ENCODE data around the gene PGAM5. TPM values are rescaled to one million over a fixed set of nuclear protein-coding genes. Genes with fewer than 3 reads are reported as not detected.
A peak's percentile ranks its signal among the peaks of the same experiment; 100 is the strongest.

PGAM5 gene
- total RNA-seq, 1 experiment from 2014 or later, result 121 TPM

DNA sequence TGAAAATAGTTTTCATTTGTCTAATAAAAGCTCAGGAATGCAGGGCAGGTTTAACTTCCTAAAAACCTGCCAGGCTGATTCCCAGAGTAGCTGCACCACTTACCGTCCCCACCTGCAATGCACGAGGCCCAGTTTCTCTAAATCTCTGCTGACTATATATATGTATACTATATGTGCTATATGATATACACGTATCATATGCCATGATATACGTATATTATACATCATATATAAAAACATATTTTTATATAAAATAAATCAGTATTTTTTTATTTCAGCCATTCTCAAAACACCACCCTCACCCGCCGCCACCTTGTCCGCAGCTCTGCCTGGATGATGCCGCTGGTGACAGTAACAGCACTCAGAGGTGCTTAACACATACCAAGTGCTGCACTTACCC is 48.7 kb downstream of the PGAM5 start:
- CTCF ChIA-PET, result no interaction called here
- TF ChIP-seq, protein P1, sequence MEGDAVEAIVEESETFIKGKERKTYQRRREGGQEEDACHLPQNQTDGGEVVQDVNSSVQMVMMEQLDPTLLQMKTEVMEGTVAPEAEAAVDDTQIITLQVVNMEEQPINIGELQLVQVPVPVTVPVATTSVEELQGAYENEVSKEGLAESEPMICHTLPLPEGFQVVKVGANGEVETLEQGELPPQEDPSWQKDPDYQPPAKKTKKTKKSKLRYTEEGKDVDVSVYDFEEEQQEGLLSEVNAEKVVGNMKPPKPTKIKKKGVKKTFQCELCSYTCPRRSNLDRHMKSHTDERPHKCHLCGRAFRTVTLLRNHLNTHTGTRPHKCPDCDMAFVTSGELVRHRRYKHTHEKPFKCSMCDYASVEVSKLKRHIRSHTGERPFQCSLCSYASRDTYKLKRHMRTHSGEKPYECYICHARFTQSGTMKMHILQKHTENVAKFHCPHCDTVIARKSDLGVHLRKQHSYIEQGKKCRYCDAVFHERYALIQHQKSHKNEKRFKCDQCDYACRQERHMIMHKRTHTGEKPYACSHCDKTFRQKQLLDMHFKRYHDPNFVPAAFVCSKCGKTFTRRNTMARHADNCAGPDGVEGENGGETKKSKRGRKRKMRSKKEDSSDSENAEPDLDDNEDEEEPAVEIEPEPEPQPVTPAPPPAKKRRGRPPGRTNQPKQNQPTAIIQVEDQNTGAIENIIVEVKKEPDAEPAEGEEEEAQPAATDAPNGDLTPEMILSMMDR (conservative IDR thresholded peaks at IDR 0.05; ENCODE audit: low read depth, low read length), result no peak
- no peak for TF ChIP-seq EZH2 (IDR thresholded peaks at IDR 0.05; ENCODE audit: borderline replicate concordance, low read depth, low read length, poor library complexity, severe bottlenecking)
- H3K4me3 ChIP-seq (ENCODE audit: low read depth, low read length, poor library complexity, severe bottlenecking), result no peak overlapping the region
- H3K27ac ChIP-seq (ENCODE audit: low read depth, low read length, poor library complexity, severe bottlenecking), result no peak overlapping the region
- no peak for DNase-seq (ENCODE audit: low spot score)
- BruUV-seq (replicated peaks), result TSS peak; percentile 34
- H3K9me3 ChIP-seq (ENCODE audit: low read depth, low read length, poor library complexity, severe bottlenecking), result no peaks in the 10 kb centered on the region
- POLR2A ChIA-PET (ENCODE audit: low non-redundant PET), result no interaction called here
- intact Hi-C loops (cut with micrococcal nuclease; ENCODE audit: unreplicated experiment), result no loop called here
- H3K36me3 ChIP-seq (ENCODE audit: insufficient read depth, low read length, poor library complexity, severe bottlenecking), result peaks cover 23% of the 10 kb centered on the region
- H3K4me1 ChIP-seq (ENCODE audit: insufficient read depth, low read length, poor library complexity, severe bottlenecking), result peaks cover 7% of the 10 kb centered on the region
- no peaks in the 10 kb centered on the region for H3K27me3 ChIP-seq (replicated peaks; ENCODE audit: insufficient read depth, low read depth, low read length, poor library complexity)

DNA sequence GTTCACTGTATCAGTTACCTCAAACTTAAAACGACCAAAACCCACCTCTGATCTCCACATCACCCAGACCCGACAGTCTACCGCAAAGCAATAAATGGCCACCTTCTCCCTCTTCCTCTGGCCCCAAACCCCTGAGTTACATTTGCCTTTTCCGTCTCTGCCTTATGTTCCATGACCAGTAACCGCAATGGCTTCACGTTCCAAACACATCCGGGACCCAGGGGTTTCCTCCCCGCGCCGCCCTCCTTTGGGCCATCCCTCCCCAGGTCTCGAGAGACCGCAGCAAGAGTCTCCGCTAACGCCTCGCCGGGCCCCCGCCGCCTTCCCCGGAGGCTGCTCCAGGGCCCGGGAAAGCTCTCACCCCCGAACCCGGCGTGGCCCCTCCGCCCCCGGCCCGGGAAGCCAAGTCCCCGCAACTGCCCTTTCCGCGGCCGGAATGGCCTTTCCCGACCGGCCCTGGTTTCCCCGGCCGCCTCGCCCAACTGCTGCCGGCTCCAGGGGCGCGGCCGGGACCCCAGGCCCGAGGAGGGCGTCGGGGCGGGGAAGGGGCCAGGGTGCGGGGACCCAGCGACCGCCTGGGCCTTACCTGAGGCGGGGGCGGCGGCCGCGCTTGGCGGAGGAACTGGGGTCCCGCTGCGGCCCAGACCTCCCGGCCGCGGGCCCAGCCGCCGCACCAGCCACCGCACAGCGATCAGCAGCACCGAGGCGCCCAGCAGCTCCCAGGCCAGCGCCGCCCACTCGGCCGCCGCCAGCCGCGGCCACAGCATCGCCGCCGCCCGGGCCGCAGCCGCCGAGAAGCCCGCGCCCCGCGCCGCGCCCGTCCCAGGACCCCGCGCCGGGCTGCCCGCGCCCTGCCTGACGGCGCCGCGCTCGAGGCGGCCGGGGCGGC is 50.6 kb downstream of the PGAM5 start, which contains the start of gene ANKLE2:
Gene ANKLE2 (minus strand): TSS at position 801 of the 889 bp plus-strand sequence. CDS start 34 bp downstream, at position 767.
- peak; percentile 56 for DNase-seq (ENCODE audit: low spot score)
- H3K36me3 ChIP-seq (ENCODE audit: insufficient read depth, low read length, poor library complexity, severe bottlenecking), result peaks cover 14% of the 10 kb centered on the region
- H3K27me3 ChIP-seq (replicated peaks; ENCODE audit: insufficient read depth, low read depth, low read length, poor library complexity), result no peaks in the 10 kb centered on the region
- peak within 1 kb of the TSS; percentile 99 for H3K4me3 ChIP-seq (ENCODE audit: low read depth, low read length, poor library complexity, severe bottlenecking)
- ChIA-PET POLR2A (ENCODE audit: low non-redundant PET) (no interaction called here), CTCF (no interaction called here)
- no peaks in the 10 kb centered on the region for H3K9me3 ChIP-seq (ENCODE audit: low read depth, low read length, poor library complexity, severe bottlenecking)
- TF ChIP-seq EZH2 (IDR thresholded peaks at IDR 0.05; ENCODE audit: borderline replicate concordance, low read depth, low read length, poor library complexity, severe bottlenecking), result no peak
- TF ChIP-seq, protein P1 (conservative IDR thresholded peaks at IDR 0.05; ENCODE audit: low read depth, low read length), result no peak
- peak within 1 kb of the TSS; percentile 96 for H3K27ac ChIP-seq (ENCODE audit: low read depth, low read length, poor library complexity, severe bottlenecking)
- peaks cover 8% of the 10 kb centered on the region for H3K4me1 ChIP-seq (ENCODE audit: insufficient read depth, low read length, poor library complexity, severe bottlenecking)
- intact Hi-C loops (cut with micrococcal nuclease; ENCODE audit: unreplicated experiment), result no loop called here
- BruUV-seq (replicated peaks), result no TSS peak

DNA sequence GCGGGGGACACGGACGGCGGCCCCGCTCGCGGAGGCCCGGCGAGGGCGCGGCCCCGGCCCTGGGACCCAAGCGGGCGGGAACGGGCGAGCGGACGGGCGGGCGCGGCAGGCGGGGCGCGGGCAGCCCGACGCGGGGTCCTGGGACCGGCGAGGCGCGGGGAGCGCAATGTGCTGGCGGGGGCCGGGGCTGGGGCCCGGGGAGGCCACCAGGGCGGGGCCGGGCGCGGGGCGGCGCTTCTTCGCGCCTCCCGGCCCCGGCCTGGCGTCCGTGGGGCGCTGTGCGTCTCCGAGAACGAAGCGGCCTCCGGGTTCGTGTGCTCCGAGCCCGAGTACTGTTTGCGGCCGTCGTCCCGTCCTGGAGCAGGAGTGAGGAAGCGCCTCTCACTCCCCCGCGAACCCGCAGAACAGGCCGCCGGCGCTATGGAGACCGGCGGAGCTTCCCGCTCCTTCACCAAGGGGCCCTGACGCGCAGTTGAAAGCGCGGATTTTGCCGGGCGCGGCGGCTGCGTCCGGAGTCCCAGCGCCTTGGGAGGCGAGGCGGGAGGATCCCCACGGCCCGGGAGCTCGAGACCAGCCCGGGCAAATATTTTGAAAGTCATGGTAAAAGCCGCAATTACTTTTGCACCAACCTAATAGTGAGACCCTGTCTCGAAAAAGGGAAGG is 51.4 kb downstream of the PGAM5 start:
- Histone ChIP-seq H3K4me1 (ENCODE audit: insufficient read depth, low read length, poor library complexity, severe bottlenecking) (peaks cover 15% of the 10 kb centered on the region), H3K4me3 (ENCODE audit: low read depth, low read length, poor library complexity, severe bottlenecking) (peak overlapping the region; percentile 63), H3K27me3 (replicated peaks; ENCODE audit: insufficient read depth, low read depth, low read length, poor library complexity) (no peaks in the 10 kb centered on the region), H3K27ac (ENCODE audit: low read depth, low read length, poor library complexity, severe bottlenecking) (peak overlapping the region; percentile 96), H3K9me3 (ENCODE audit: low read depth, low read length, poor library complexity, severe bottlenecking) (no peaks in the 10 kb centered on the region), H3K36me3 (ENCODE audit: insufficient read depth, low read length, poor library complexity, severe bottlenecking) (peaks cover 10% of the 10 kb centered on the region)
- POLR2A ChIA-PET (ENCODE audit: low non-redundant PET), result no interaction called here
- no TSS peak for BruUV-seq (replicated peaks)
- TF ChIP-seq, protein P1 (conservative IDR thresholded peaks at IDR 0.05; ENCODE audit: low read depth, low read length), result no peak; the same call in 1 of the 2 replicates
- no peak for TF ChIP-seq EZH2 (IDR thresholded peaks at IDR 0.05; ENCODE audit: borderline replicate concordance, low read depth, low read length, poor library complexity, severe bottlenecking)
- CTCF ChIA-PET, result no interaction called here
- peak; percentile 94 for DNase-seq (ENCODE audit: low spot score)
- intact Hi-C loops (cut with micrococcal nuclease; ENCODE audit: unreplicated experiment), result no loop called here

Measured in A673 (cell line).